Neural cell (in vitro differentiated cells): ENCODE results near the gene ARHGDIG. TPM values are rescaled to one million over a fixed set of nuclear protein-coding genes. Genes with fewer than 3 reads are reported as not detected.

Experiments
- H2AFZ ChIP-seq: fragments of 200-600, 300-800 bp; sonication (generic), shearing (Covaris generic); 2 replicates; pipeline ENCODE4 v1.6.0; 2014; ENCODE audit warnings: low read depth, mild to moderate bottlenecking, antibody characterized with exemption, low read length, moderate library complexity
- H3F3A ChIP-seq: fragments of 200-600 bp; shearing (Covaris generic); 2 replicates; pipeline ENCODE4 v1.6.1; 2016; ENCODE audit warnings: mild to moderate bottlenecking, moderate library complexity, mixed read lengths, antibody characterized with exemption, low read length; ENCODE audit not compliant: insufficient read depth, poor library complexity, severe bottlenecking
- H3K27ac ChIP-seq: fragments of 200-600, 300-800 bp; sonication (generic), shearing (Covaris generic); 2 replicates; pipeline ENCODE4 v1.5.1; 2014; ENCODE audit warnings: mild to moderate bottlenecking, low read length, moderate library complexity
- H3K27me3 ChIP-seq: fragments of 300-800, 200-600 bp; sonication (generic), shearing (Covaris generic); 2 replicates; pipeline ENCODE4 v1.6.0; 2014; ENCODE audit warnings: mild to moderate bottlenecking, low read depth, low read length, moderate library complexity; ENCODE audit not compliant: insufficient read depth
- H3K36me3 ChIP-seq: fragments of 300-800, 200-600 bp; sonication (generic), shearing (Covaris generic); 2 replicates; pipeline ENCODE4 v1.5.1; 2014; ENCODE audit warnings: mild to moderate bottlenecking, antibody characterized with exemption, low read length, moderate library complexity; ENCODE audit not compliant: insufficient read depth
- H3K4me2 ChIP-seq: fragments of 300-800, 200-600 bp; sonication (generic), shearing (Covaris generic); 2 replicates; pipeline ENCODE4 v1.6.0; 2014; ENCODE audit warnings: mild to moderate bottlenecking, low read length
- H3K4me3 ChIP-seq: fragments of 300-800, 200-600 bp; sonication (generic), shearing (Covaris generic); 2 replicates; pipeline ENCODE4 v1.5.1; 2014; ENCODE audit warnings: mild to moderate bottlenecking, low read length, moderate library complexity
- H3K79me2 ChIP-seq: fragments of 200-600 bp; shearing (Covaris generic); replicated peaks from 2 replicates; pipeline ENCODE4 v1.6.0; 2014; ENCODE audit warnings: mild to moderate bottlenecking, low read length, moderate library complexity; ENCODE audit not compliant: insufficient read depth
- H3K9ac ChIP-seq: fragments of 300-800, 200-600 bp; sonication (generic), shearing (Covaris generic); 2 replicates; pipeline ENCODE4 v1.6.1; 2016; ENCODE audit warnings: mild to moderate bottlenecking, low read length, mixed read lengths
- H3K9me2 ChIP-seq: fragments of 200-600 bp; shearing (Covaris generic); 2 replicates; pipeline ENCODE4 v1.6.1; 2016; ENCODE audit warnings: mild to moderate bottlenecking, low read length, mixed read lengths; ENCODE audit not compliant: insufficient read depth
- H3K9me3 ChIP-seq: fragments of 200-600, 300-800 bp; sonication (generic), shearing (Covaris generic); 2 replicates; pipeline ENCODE4 v1.6.1; 2016; ENCODE audit warnings: mild to moderate bottlenecking, mixed run types, low read length, moderate library complexity, mixed read lengths
- H4K20me1 ChIP-seq: fragments of 200-600 bp; shearing (Covaris generic); 2 replicates; pipeline ENCODE4 v1.6.1; 2016; ENCODE audit warnings: mild to moderate bottlenecking, mixed run types; ENCODE audit not compliant: insufficient read depth
- EP300 ChIP-seq: fragments of 450-650 bp; conservative IDR thresholded peaks from 2 replicates; pipeline ENCODE4 v1.6.1; 2014; ENCODE audit warnings: antibody characterized with exemption, mild to moderate bottlenecking, moderate library complexity; ENCODE audit not compliant: poor library complexity, severe bottlenecking
- EZH2 ChIP-seq: fragments of 200-600, 300-800 bp; shearing (Covaris generic), sonication (generic); IDR thresholded peaks from 2 replicates; pipeline ENCODE4 v1.6.1; 2014; ENCODE audit warnings: antibody characterized with exemption, low read length, borderline replicate concordance, mild to moderate bottlenecking; ENCODE audit not compliant: insufficient read depth, poor library complexity, severe bottlenecking
- MXI1 ChIP-seq: fragments of 450-650 bp; conservative IDR thresholded peaks from 2 replicates; pipeline ENCODE4 v1.6.1; 2014; ENCODE audit warnings: antibody characterized with exemption, mild to moderate bottlenecking; ENCODE audit not compliant: poor library complexity, severe bottlenecking
- POLR2AphosphoS5 ChIP-seq: IDR thresholded peaks from 2 replicates; pipeline ENCODE4 v1.6.1; 2012
- RAD21 ChIP-seq: fragments of 450-650 bp; conservative IDR thresholded peaks from 2 replicates; pipeline ENCODE4 v1.6.1; 2014; ENCODE audit warnings: antibody characterized with exemption, mild to moderate bottlenecking, moderate library complexity
- REST ChIP-seq: IDR thresholded peaks from 2 replicates; pipeline ENCODE4 v1.6.1; 2012; ENCODE audit warnings: borderline replicate concordance
- SMC3 ChIP-seq: fragments of 450-650 bp; conservative IDR thresholded peaks from 2 replicates; pipeline ENCODE4 v1.6.1; 2014; ENCODE audit warnings: antibody characterized with exemption, mild to moderate bottlenecking, moderate library complexity; ENCODE audit not compliant: poor library complexity
- TAF1 ChIP-seq: IDR thresholded peaks from 2 replicates; pipeline ENCODE4 v1.6.1; 2012; ENCODE audit warnings: low read depth
- polyA plus RNA-seq: library from polyadenylated mRNA; depleted of rRNA; stranded (reverse); fragments of >200 nt; gene quantifications from 2 replicates; pipeline ENCODE4 v1.2.3, GENCODE V29; 2014
- TF ChIP-seq, protein P1 (sequence below): fragments of 450-650 bp; IDR thresholded peaks from 2 replicates; pipeline ENCODE4 v1.5.1; 2014; ENCODE audit warnings: antibody characterized with exemption, mild to moderate bottlenecking, moderate library complexity; ENCODE audit not compliant: poor library complexity, severe bottlenecking

Gene ARHGDIG
- polyA plus RNA-seq, 1 donor from 2014 or later, result 176 TPM

GRCh38 chr16:252366-253337 is 27.7 kb upstream of the ARHGDIG start:
- no peak overlapping the region for H3K4me3 ChIP-seq
- no peaks in the 10 kb centered on the region for H3K9me2 ChIP-seq
- H3K36me3 ChIP-seq, result no peaks in the 10 kb centered on the region
- H3F3A ChIP-seq, result no peaks in the 10 kb centered on the region
- H3K4me2 ChIP-seq, result no peak overlapping the region
- no peaks in the 10 kb centered on the region for H4K20me1 ChIP-seq
- H2AFZ ChIP-seq, result no peak overlapping the region
- H3K27me3 ChIP-seq, result no peaks in the 10 kb centered on the region
- no peak overlapping the region for H3K9ac ChIP-seq
- no peaks in the 10 kb centered on the region for H3K9me3 ChIP-seq
- H3K79me2 ChIP-seq, result no peaks in the 10 kb centered on the region
- TF ChIP-seq EP300 (no peak), RAD21 (no peak), TAF1 (no peak), MXI1 (no peak), SMC3 (no peak), POLR2AphosphoS5 (no peak), EZH2 (no peak), REST (no peak)
- TF ChIP-seq, protein P1, sequence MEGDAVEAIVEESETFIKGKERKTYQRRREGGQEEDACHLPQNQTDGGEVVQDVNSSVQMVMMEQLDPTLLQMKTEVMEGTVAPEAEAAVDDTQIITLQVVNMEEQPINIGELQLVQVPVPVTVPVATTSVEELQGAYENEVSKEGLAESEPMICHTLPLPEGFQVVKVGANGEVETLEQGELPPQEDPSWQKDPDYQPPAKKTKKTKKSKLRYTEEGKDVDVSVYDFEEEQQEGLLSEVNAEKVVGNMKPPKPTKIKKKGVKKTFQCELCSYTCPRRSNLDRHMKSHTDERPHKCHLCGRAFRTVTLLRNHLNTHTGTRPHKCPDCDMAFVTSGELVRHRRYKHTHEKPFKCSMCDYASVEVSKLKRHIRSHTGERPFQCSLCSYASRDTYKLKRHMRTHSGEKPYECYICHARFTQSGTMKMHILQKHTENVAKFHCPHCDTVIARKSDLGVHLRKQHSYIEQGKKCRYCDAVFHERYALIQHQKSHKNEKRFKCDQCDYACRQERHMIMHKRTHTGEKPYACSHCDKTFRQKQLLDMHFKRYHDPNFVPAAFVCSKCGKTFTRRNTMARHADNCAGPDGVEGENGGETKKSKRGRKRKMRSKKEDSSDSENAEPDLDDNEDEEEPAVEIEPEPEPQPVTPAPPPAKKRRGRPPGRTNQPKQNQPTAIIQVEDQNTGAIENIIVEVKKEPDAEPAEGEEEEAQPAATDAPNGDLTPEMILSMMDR, result no peak
- H3K27ac ChIP-seq, result no peak overlapping the region

DNA sequence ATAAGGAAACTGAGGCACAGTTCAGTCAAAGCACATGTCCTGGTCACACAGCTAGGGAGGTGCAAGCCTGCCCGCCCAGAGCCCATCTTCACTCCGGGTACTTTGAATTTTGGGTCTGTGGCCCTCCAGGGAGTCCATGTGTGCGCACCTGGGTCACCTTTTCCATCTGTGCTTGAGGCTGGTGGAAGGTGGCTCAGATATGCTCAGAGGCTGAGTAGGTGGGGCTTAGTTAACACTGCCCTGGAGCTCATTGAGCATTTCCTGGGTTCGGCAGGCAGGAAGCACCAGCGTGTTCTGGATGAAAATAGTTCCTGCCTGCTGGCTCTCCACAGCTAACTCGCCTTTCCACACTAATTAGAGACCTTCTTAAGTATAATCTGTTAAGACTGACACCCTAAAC is 26.6 kb upstream of the ARHGDIG start:
- Histone ChIP-seq H3K9me2 (no peaks in the 10 kb centered on the region), H2AFZ (no peak overlapping the region), H3K36me3 (no peaks in the 10 kb centered on the region), H4K20me1 (no peaks in the 10 kb centered on the region), H3K27me3 (no peaks in the 10 kb centered on the region), H3K9me3 (no peaks in the 10 kb centered on the region), H3K79me2 (no peaks in the 10 kb centered on the region), H3K9ac (no peak overlapping the region), H3K4me3 (no peak overlapping the region), H3F3A (no peaks in the 10 kb centered on the region), H3K27ac (no peak overlapping the region), H3K4me2 (no peak overlapping the region)
- TF ChIP-seq, protein P1, result no peak
- TF ChIP-seq SMC3 (no peak), TAF1 (no peak), EZH2 (no peak), EP300 (no peak), RAD21 (no peak), REST (no peak), MXI1 (no peak), POLR2AphosphoS5 (no peak)
